GM12872 (cell line): ENCODE measurements around the gene HEXD.

Source experiments
- TF ChIP-seq, protein P1 (sequence below): IDR thresholded peaks from 3 replicates; pipeline ENCODE4 v1.5.1; 2011; ENCODE audit warnings: low read depth, mild to moderate bottlenecking, low read length, moderate library complexity; ENCODE audit not compliant: insufficient read depth

The HEXD gene

DNA sequence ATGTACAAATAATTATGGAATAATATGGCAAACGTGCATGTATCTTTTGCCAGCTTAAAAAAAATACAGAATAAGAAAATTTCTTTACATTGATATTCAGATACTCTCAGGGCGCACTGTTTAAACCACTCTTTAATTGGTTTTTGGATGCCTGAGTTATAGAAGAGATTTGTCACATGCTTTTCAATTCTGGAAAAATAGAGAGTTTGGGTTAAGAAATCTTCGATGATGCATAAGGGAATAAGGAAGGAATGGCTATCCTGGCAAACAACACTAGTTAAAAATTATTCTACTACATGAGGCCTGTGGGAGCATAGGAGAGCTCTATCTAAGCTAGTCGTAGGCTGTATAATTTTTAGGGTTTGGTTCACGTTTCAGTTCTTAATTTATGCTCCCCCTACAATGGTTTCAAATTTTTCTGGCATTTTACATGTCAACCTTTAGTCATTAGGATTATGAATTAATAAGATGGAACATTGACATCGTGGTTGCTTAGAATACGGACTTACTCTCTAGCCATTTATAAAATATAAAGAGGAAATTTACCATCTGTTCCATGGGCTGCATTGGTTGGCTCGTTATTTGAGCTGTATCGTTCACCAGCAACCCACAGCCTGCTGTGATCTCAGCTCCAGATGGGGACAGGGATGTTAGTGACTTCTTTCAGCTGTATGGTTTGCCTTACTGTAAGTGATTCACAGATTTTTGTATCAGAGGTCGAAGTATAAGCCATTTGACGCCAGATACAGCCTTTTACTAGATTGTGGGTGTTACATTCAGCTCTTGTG, 56.3 kb downstream of the HEXD start:
- TF ChIP-seq, protein P1, sequence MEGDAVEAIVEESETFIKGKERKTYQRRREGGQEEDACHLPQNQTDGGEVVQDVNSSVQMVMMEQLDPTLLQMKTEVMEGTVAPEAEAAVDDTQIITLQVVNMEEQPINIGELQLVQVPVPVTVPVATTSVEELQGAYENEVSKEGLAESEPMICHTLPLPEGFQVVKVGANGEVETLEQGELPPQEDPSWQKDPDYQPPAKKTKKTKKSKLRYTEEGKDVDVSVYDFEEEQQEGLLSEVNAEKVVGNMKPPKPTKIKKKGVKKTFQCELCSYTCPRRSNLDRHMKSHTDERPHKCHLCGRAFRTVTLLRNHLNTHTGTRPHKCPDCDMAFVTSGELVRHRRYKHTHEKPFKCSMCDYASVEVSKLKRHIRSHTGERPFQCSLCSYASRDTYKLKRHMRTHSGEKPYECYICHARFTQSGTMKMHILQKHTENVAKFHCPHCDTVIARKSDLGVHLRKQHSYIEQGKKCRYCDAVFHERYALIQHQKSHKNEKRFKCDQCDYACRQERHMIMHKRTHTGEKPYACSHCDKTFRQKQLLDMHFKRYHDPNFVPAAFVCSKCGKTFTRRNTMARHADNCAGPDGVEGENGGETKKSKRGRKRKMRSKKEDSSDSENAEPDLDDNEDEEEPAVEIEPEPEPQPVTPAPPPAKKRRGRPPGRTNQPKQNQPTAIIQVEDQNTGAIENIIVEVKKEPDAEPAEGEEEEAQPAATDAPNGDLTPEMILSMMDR: no peak

DNA sequence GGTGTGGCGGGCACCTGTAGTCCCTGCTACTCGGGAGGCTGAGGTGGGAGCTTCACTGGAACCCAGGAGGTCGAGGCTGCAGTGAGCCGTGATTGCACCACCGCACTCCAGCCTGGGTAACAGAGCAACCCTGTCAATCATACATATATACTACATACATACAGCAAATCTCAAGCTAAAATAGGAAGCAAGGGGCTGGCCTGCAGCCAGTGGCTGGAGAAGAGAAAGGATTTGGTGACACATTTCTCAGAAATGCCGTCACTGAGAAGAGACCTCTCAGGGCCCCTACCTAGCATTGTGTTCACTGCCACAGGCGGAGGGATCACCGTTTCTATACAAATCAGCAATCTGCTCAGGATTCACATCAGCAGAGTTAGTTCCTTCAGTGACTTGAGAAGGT, 57.3 kb downstream of the HEXD start:
- TF ChIP-seq, protein P1: no peak

DNA sequence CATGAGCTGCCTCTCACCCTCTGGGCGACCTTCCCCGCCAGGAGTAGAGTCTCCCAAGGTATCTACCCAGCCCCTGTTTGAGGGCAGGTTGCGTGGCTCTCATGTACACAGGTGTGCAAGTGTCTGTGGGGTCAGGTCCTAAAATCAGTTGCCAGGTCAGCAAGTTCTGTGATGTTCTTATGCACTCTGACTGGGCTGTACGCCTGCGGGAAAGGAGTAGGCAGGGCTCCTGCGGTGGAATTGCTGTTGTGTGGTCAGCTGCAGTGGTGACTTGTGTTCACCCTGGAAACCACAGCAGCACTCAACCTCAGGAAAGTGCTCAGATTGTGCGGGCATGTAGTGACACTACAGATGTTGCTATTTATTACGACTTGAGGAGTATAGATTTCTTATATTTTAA, 59.8 kb downstream of the HEXD start:
- TF ChIP-seq, protein P1: no peak

DNA sequence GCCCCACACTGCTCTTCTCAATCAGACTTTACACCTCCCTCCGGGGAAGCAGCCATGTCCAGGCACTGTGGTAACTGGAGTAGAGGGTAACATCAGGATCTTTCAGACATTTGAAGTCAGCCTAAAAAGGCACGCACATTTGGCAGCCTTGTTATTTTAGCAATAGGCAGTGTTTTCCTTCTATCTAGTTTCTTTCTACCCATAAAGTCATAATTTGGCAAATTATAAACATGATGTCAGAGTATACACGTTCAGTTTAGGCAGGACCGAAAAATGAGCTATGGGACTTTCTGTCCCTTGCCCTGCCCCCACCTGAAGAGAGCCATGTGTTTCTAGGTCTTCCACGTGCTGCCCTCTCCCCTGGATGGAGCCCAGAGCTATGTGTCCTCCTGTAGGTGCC, 61.5 kb downstream of the HEXD start:
- TF ChIP-seq, protein P1: no peak

DNA sequence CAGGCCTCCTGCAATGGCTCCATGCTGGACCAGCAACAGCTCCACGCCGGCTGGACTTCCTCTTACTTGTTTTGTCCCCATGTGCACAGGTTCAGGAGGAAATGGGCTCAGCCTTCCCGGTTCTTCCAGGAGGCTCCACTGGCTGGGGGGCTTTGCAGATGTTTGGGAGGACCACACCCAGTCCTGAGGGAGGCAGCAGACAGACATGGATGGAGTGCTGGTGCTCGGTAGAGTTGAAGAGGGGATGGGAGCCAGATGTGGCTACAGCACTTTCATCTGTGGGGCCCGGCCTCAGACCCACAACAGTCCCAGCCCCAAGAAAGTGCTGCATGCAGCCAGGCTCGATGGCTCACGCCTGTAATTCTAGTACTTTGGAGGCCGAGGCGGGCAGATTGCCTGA, 62.2 kb downstream of the HEXD start:
- TF ChIP-seq, protein P1: no peak

DNA sequence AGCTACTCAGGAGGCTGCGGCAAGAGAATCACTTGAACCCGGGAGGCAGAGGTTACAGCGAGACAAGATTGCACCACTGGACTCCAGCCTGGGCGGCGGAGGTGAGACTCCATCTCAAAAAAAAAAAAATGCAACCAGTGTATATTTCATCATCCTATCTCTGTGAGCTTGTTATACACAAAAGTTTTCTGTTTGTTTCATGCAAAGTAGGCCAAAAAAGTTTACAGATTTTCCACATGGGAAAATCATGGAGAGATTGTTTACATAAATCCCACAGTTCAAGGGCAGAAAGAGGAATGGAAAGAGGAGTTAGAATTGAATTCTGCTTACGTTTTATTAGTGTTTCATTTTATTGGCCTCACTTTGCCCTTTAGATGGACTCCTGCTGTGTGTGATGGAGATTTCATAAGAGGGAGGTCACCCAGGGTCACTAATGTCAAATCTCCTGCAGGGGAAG, 65.1 kb downstream of the HEXD start:
- TF ChIP-seq, protein P1: no peak

DNA sequence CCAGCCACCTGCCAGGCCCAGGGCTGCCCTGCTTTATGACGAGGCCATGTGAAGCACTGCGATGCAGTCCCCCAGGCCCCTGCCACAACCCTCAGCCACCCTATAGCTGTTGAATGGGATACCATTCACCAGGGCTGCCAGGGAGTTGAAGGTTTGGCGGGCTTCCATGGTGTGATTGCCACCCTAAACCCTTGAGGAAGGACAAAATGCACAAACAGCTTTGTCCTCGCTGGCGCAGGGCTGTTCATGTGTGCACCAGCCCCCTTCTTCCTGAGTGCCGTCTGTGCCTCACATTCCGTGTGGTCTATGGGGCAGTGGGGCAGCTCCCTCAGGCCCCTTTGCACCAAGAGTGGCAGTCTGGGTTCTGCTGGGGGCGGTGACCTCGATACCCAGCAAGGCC, 65.7 kb downstream of the HEXD start:
- TF ChIP-seq, protein P1: no peak
